ENCODE data around the gene CYB5RL.

The CYB5RL gene

GRCh38 chr1:54191525-54191924 is 8.3 kb downstream of the CYB5RL start:
- H3K27me3 ChIP-seq (replicated peaks; ENCODE audit: control insufficient read depth, insufficient read depth, low read length, poor library complexity, severe bottlenecking): no peaks in the 10 kb centered on the region
- H3K4me3 ChIP-seq (ENCODE audit: insufficient read depth, low read depth, low read length, poor library complexity, severe bottlenecking): no peak overlapping the region
- H3K9me3 ChIP-seq (ENCODE audit: control insufficient read depth, low read length): no peaks in the 10 kb centered on the region
- H3K27ac ChIP-seq (ENCODE audit: insufficient read depth, low read length, poor library complexity, severe bottlenecking): no peak overlapping the region
- peaks cover 9% of the 10 kb centered on the region for H3K36me3 ChIP-seq (ENCODE audit: control insufficient read depth, insufficient read depth, low read length)
- no peaks in the 10 kb centered on the region for H3K4me1 ChIP-seq (ENCODE audit: control insufficient read depth, insufficient read depth, low read length, poor library complexity, severe bottlenecking)
- no peak for DNase-seq

DNA sequence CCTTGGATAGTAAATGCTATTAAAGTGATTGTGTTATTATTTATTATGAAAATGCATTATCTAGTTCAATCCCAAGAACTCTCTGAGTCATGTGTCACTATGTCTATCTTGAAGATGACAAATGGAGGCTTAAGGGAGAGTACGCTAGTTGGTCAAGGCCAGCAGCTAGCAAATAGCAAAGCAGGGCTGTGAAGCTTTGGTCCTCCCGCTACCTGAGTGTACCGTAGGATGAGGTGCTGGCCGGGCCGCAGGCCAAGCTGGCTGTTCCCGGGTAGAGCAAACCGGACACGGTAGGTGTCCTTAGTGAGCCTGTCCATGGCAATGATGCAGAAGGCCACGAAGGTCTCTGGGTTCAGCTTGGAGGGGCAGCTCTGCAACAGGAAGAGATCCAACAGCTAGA is 9.3 kb downstream of the CYB5RL start:
- H3K4me1 ChIP-seq (ENCODE audit: control insufficient read depth, insufficient read depth, low read length, poor library complexity, severe bottlenecking): no peaks in the 10 kb centered on the region
- peaks cover 8% of the 10 kb centered on the region for H3K36me3 ChIP-seq (ENCODE audit: control insufficient read depth, insufficient read depth, low read length)
- no peaks in the 10 kb centered on the region for H3K9me3 ChIP-seq (ENCODE audit: control insufficient read depth, low read length)
- DNase-seq: no peak
- H3K4me3 ChIP-seq (ENCODE audit: insufficient read depth, low read depth, low read length, poor library complexity, severe bottlenecking): no peak overlapping the region
- no peak overlapping the region for H3K27ac ChIP-seq (ENCODE audit: insufficient read depth, low read length, poor library complexity, severe bottlenecking)
- H3K27me3 ChIP-seq (replicated peaks; ENCODE audit: control insufficient read depth, insufficient read depth, low read length, poor library complexity, severe bottlenecking): no peaks in the 10 kb centered on the region

- Histone ChIP-seq H3K27me3 (replicated peaks; ENCODE audit: control insufficient read depth, insufficient read depth, low read length, poor library complexity, severe bottlenecking) (no peaks in the 10 kb centered on the region), H3K4me3 (ENCODE audit: insufficient read depth, low read depth, low read length, poor library complexity, severe bottlenecking) (no peak overlapping the region), H3K9me3 (ENCODE audit: control insufficient read depth, low read length) (no peaks in the 10 kb centered on the region), H3K27ac (ENCODE audit: insufficient read depth, low read length, poor library complexity, severe bottlenecking) (no peak overlapping the region), H3K4me1 (ENCODE audit: control insufficient read depth, insufficient read depth, low read length, poor library complexity, severe bottlenecking) (no peaks in the 10 kb centered on the region), H3K36me3 (ENCODE audit: control insufficient read depth, insufficient read depth, low read length) (no peaks in the 10 kb centered on the region)
- DNase-seq: no peak
Measured at GRCh38 chr1:54188291-54188690, 11.5 kb downstream of the CYB5RL start.

- no peaks in the 10 kb centered on the region for H3K36me3 ChIP-seq (ENCODE audit: control insufficient read depth, insufficient read depth, low read length)
- no peak overlapping the region for H3K27ac ChIP-seq (ENCODE audit: insufficient read depth, low read length, poor library complexity, severe bottlenecking)
- H3K4me1 ChIP-seq (ENCODE audit: control insufficient read depth, insufficient read depth, low read length, poor library complexity, severe bottlenecking): no peaks in the 10 kb centered on the region
- no peak for DNase-seq
- H3K9me3 ChIP-seq (ENCODE audit: control insufficient read depth, low read length): no peaks in the 10 kb centered on the region
- no peak overlapping the region for H3K4me3 ChIP-seq (ENCODE audit: insufficient read depth, low read depth, low read length, poor library complexity, severe bottlenecking)
- H3K27me3 ChIP-seq (replicated peaks; ENCODE audit: control insufficient read depth, insufficient read depth, low read length, poor library complexity, severe bottlenecking): no peaks in the 10 kb centered on the region
Measured at GRCh38 chr1:54186056-54186455, 13.8 kb downstream of the CYB5RL start.

DNA sequence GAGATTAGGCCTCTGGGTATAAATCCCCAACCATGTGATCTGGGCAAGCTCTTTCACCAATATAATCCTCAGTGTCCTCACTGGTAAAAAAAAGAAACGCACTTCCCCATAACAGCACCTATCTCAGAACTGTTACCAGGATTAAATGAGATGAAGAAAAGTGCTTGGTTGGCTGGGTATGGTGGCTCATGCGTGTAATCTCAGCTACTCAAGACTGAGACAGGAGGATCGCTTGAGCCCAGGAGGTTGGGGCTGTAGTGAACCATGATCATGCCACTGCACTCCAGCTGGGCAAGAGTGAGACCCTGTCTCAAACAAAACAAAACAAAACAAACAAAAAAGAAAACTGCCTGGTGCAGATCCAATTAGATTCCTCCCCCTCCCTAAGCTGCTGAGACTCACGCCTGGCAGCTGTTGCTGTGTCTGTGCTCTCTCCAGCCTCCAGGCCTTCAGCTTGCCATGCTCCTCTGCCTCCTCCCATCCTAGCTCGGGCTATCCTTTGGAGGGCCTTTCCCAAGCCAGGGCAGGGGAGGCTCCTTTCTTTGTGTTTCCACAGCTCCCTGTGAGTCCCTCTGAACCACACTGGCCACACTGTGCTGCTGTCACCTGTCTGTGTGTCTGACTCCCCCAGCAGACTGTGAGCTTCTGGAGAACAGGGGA is 19.0 kb downstream of the CYB5RL start:
- Histone ChIP-seq H3K4me1 (ENCODE audit: control insufficient read depth, insufficient read depth, low read length, poor library complexity, severe bottlenecking) (no peaks in the 10 kb centered on the region), H3K9me3 (ENCODE audit: control insufficient read depth, low read length) (no peaks in the 10 kb centered on the region), H3K27me3 (replicated peaks; ENCODE audit: control insufficient read depth, insufficient read depth, low read length, poor library complexity, severe bottlenecking) (no peaks in the 10 kb centered on the region), H3K4me3 (ENCODE audit: insufficient read depth, low read depth, low read length, poor library complexity, severe bottlenecking) (no peak overlapping the region), H3K27ac (ENCODE audit: insufficient read depth, low read length, poor library complexity, severe bottlenecking) (no peak overlapping the region), H3K36me3 (ENCODE audit: control insufficient read depth, insufficient read depth, low read length) (no peaks in the 10 kb centered on the region)
- no peak for DNase-seq

DNA sequence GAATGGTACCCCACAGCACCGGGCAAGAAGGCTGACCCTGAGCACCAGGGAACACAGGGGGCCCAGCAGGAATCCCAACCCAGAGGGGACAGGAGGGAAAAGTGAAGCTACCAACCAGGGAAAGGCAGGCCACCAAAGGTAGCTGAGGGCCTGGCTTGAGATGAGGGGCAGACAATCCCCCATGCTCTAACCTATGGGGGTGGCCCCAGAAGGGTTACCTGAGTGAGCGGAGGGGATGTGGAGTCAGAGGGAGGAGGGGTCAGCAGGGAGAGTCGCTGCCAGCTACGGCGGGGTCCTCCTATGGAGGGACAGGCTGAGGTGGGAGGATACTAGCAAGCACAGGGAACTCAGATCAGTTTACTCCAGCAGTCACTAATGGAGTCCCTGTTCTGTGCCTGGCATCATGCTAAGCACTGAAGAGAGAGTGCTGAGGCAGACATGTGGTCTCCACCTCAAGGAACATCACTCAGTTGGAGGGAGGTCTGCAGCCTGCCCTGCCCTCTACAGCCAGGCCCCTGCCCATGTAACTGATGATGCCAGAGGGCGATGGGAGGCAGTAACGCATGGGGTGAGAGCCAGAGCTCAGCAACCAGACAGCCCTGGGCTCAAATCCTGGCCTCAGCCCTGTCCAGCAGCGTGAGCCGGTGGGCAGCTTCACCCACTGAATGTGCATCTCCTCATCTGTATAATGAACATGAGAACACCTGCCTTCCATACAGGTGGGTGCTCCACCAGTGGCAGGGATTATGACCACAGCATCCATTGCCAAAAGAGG is 21.3 kb downstream of the CYB5RL start:
- H3K27me3 ChIP-seq (replicated peaks; ENCODE audit: control insufficient read depth, insufficient read depth, low read length, poor library complexity, severe bottlenecking): no peaks in the 10 kb centered on the region
- DNase-seq: no peak
- no peaks in the 10 kb centered on the region for H3K9me3 ChIP-seq (ENCODE audit: control insufficient read depth, low read length)

GRCh38 chr1:54177726-54178125 is 22.1 kb downstream of the CYB5RL start:
- H3K4me1 ChIP-seq (ENCODE audit: control insufficient read depth, insufficient read depth, low read length, poor library complexity, severe bottlenecking): no peaks in the 10 kb centered on the region
- H3K36me3 ChIP-seq (ENCODE audit: control insufficient read depth, insufficient read depth, low read length): no peaks in the 10 kb centered on the region
- no peak for DNase-seq
- H3K27ac ChIP-seq (ENCODE audit: insufficient read depth, low read length, poor library complexity, severe bottlenecking): no peak overlapping the region
- no peak overlapping the region for H3K4me3 ChIP-seq (ENCODE audit: insufficient read depth, low read depth, low read length, poor library complexity, severe bottlenecking)
- H3K9me3 ChIP-seq (ENCODE audit: control insufficient read depth, low read length): no peaks in the 10 kb centered on the region
- no peaks in the 10 kb centered on the region for H3K27me3 ChIP-seq (replicated peaks; ENCODE audit: control insufficient read depth, insufficient read depth, low read length, poor library complexity, severe bottlenecking)

More for the DNA sequence above, 21.3 kb downstream of the CYB5RL start:
- no peak overlapping the region for H3K4me3 ChIP-seq (ENCODE audit: insufficient read depth, low read depth, low read length, poor library complexity, severe bottlenecking)
- H3K36me3 ChIP-seq (ENCODE audit: control insufficient read depth, insufficient read depth, low read length): no peaks in the 10 kb centered on the region
- H3K27ac ChIP-seq (ENCODE audit: insufficient read depth, low read length, poor library complexity, severe bottlenecking): no peak overlapping the region
- H3K4me1 ChIP-seq (ENCODE audit: control insufficient read depth, insufficient read depth, low read length, poor library complexity, severe bottlenecking): no peaks in the 10 kb centered on the region

DNA sequence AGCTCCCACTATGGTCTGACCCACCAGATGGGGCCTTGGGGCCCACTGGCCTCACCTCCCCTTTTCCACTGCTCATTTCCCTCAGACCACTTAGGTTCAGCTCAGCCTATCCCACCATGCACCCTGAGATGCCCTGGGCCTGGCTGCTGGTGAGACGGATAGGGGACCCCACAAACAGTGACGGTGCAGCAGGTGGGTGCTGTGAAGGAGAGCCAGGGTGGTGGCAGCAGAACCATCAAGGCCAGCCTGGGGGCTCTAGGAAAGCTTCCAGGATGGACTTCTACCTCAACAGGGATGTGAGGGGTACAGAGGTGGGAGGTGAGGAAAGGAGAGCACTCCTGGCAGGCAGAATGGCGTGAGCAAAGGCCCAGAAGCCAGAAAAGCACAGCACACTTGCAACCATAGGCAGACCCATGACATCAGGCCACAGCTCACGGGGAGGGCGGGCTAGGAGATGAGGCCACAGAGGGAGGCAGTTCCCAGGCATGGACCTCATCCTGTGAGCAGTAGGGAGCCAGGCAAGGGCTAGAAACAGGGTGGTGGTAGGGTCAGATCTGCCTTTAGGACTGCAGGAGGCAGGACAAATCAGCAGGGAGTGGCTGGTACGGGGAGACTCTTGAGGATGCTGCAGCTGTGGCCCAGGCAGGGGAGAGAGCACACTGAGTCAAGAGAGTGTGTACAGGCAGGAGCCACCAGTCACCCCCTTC is 23.1 kb downstream of the CYB5RL start:
- no peak for DNase-seq
- H3K36me3 ChIP-seq (ENCODE audit: control insufficient read depth, insufficient read depth, low read length): no peaks in the 10 kb centered on the region
- H3K27ac ChIP-seq (ENCODE audit: insufficient read depth, low read length, poor library complexity, severe bottlenecking): no peak overlapping the region

GRCh38 chr1:54174106-54174505 is 25.7 kb downstream of the CYB5RL start:
- no peak overlapping the region for H3K4me3 ChIP-seq (ENCODE audit: insufficient read depth, low read depth, low read length, poor library complexity, severe bottlenecking)
- H3K9me3 ChIP-seq (ENCODE audit: control insufficient read depth, low read length): no peaks in the 10 kb centered on the region
- no peaks in the 10 kb centered on the region for H3K4me1 ChIP-seq (ENCODE audit: control insufficient read depth, insufficient read depth, low read length, poor library complexity, severe bottlenecking)
- H3K36me3 ChIP-seq (ENCODE audit: control insufficient read depth, insufficient read depth, low read length): no peaks in the 10 kb centered on the region
- no peaks in the 10 kb centered on the region for H3K27me3 ChIP-seq (replicated peaks; ENCODE audit: control insufficient read depth, insufficient read depth, low read length, poor library complexity, severe bottlenecking)
- no peak for DNase-seq
- no peak overlapping the region for H3K27ac ChIP-seq (ENCODE audit: insufficient read depth, low read length, poor library complexity, severe bottlenecking)

More for the DNA sequence above, 23.1 kb downstream of the CYB5RL start:
- H3K27me3 ChIP-seq (replicated peaks; ENCODE audit: control insufficient read depth, insufficient read depth, low read length, poor library complexity, severe bottlenecking): no peaks in the 10 kb centered on the region
- H3K4me1 ChIP-seq (ENCODE audit: control insufficient read depth, insufficient read depth, low read length, poor library complexity, severe bottlenecking): no peaks in the 10 kb centered on the region
- H3K4me3 ChIP-seq (ENCODE audit: insufficient read depth, low read depth, low read length, poor library complexity, severe bottlenecking): no peak overlapping the region
- no peaks in the 10 kb centered on the region for H3K9me3 ChIP-seq (ENCODE audit: control insufficient read depth, low read length)

DNA sequence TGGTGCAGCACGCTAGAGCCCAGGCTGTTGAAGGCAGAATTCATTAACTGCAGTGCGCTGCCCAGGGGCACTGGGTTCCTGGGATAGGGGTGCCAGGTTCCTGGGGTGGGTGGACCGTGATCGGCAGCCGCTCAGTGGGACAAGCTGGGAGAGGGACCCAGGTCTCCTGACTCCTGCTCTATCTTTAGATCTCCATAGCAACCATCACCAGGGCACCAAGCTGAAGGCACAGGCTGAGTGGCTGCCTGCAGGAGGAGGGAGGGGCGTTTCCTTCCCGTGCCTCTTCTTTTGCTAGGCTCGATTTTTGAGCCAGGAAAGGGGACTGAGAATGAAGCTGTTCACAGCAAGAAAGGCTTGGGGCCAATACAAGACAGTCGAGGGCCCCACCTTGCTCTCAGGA is 26.1 kb downstream of the CYB5RL start:
- Histone ChIP-seq H3K27me3 (replicated peaks; ENCODE audit: control insufficient read depth, insufficient read depth, low read length, poor library complexity, severe bottlenecking) (no peaks in the 10 kb centered on the region), H3K4me3 (ENCODE audit: insufficient read depth, low read depth, low read length, poor library complexity, severe bottlenecking) (no peak overlapping the region), H3K4me1 (ENCODE audit: control insufficient read depth, insufficient read depth, low read length, poor library complexity, severe bottlenecking) (no peaks in the 10 kb centered on the region), H3K9me3 (ENCODE audit: control insufficient read depth, low read length) (no peaks in the 10 kb centered on the region), H3K36me3 (ENCODE audit: control insufficient read depth, insufficient read depth, low read length) (no peaks in the 10 kb centered on the region), H3K27ac (ENCODE audit: insufficient read depth, low read length, poor library complexity, severe bottlenecking) (no peak overlapping the region)
- DNase-seq: no peak
